Thymus (tissue), 11 donors: ENCODE data around the gene TANC1. TPM values are rescaled to one million over a fixed set of nuclear protein-coding genes. Genes with fewer than 3 reads are reported as not detected.

ENCODE experiments used
- DNase-seq, 9 donors: peaks; one replicate each; pipeline ENCODE4 v3.0.0-alpha.2; 2013; ENCODE audit warnings: low spot score in 9 of 9, low read depth in 6 of 9, missing footprints in 1 of 9
- H3K27ac ChIP-seq, 2 donors: one replicate each; pipeline ENCODE4 v1.5.1; 2013; ENCODE audit warnings: control low read depth in 1 of 2, low read depth in 1 of 2, low read length in 1 of 2, mild to moderate bottlenecking in 1 of 2, moderate library complexity in 1 of 2
- H3K27me3 ChIP-seq, 2 donors: one replicate each; pipeline ENCODE4 v1.5.1; 2013; ENCODE audit warnings: low read length in 1 of 2; ENCODE audit not compliant: control insufficient read depth in 2 of 2, insufficient read depth in 1 of 2
- H3K36me3 ChIP-seq, 2 donors: one replicate each; pipeline ENCODE4 v1.5.1; 2013; ENCODE audit warnings: low read length in 1 of 2, mild to moderate bottlenecking in 1 of 2, moderate library complexity in 1 of 2; ENCODE audit not compliant: control insufficient read depth in 2 of 2, insufficient read depth in 2 of 2
- H3K4me1 ChIP-seq, 2 donors: one replicate each; pipeline ENCODE4 v1.5.1; 2013; ENCODE audit warnings: low read length in 2 of 2; ENCODE audit not compliant: control insufficient read depth in 2 of 2, insufficient read depth in 2 of 2
- H3K4me3 ChIP-seq, 2 donors: one replicate each; pipeline ENCODE4 v1.5.1; 2013; ENCODE audit warnings: low read length in 2 of 2, control low read depth in 1 of 2, mild to moderate bottlenecking in 1 of 2
- H3K9me3 ChIP-seq, 2 donors: one replicate each; pipeline ENCODE4 v1.5.1; 2013; ENCODE audit warnings: low read length in 1 of 2, mild to moderate bottlenecking in 1 of 2; ENCODE audit not compliant: control insufficient read depth in 2 of 2, insufficient read depth in 1 of 2
- WGBS: extraction: QIAGEN DNeasy Blood & Tissue Kit; methylation state at CpG from one replicate; pipeline ENCODE4 v1.1.7; 2013; 5-methylcytosine and 5-hydroxymethylcytosine counted together
- polyA plus RNA-seq: library from polyadenylated mRNA; stranded (reverse); fragments of 200-250 nt; gene quantifications from one replicate; pipeline ENCODE4 v1.2.3, GENCODE V29; 2013
- total RNA-seq: library from RNA; stranded (reverse); fragments of 120-200 nt; gene quantifications from one replicate; pipeline ENCODE4 v1.2.4, GENCODE V29; 2013
- donor health status: healthy.

The TANC1 gene
- total and polyA plus RNA-seq, 2 donors: 3.5 to 13.0 TPM

- 96% methylated on average over 3 of the region's 3 CpGs for WGBS
- Histone ChIP-seq H3K27me3 (no peaks in the 10 kb centered on the region), H3K27ac (no peak overlapping the region), H3K9me3 (peaks cover 0 to 5% of the 10 kb centered on the region in 2 donors), H3K36me3 (no peaks in the 10 kb centered on the region), H3K4me1 (peaks cover 7 to 12% of the 10 kb centered on the region in 2 donors), H3K4me3 (no peak overlapping the region)
- DNase-seq: no peak
Observed at GRCh38 chr2:159098361-159098760, 129.9 kb downstream of the TANC1 start.

GRCh38 chr2:159098921-159099411 lies 130.5 kb downstream of the TANC1 start:
- WGBS: 83% methylated on average over 3 of the region's 3 CpGs
- H3K27ac ChIP-seq: no peak overlapping the region

GRCh38 chr2:159101755-159102489 lies 133.5 kb downstream of the TANC1 start:
- Histone ChIP-seq H3K27me3 (no peaks in the 10 kb centered on the region), H3K36me3 (no peaks in the 10 kb centered on the region), H3K4me1 (no peaks in the 10 kb centered on the region), H3K9me3 (no peaks in the 10 kb centered on the region), H3K4me3 (no peak overlapping the region), H3K27ac (no peak overlapping the region)
- 97% methylated on average over 7 of the region's 8 CpGs for WGBS
- DNase-seq: no peak

More at GRCh38 chr2:159098921-159099411, 130.5 kb downstream of the TANC1 start:
- Histone ChIP-seq H3K9me3 (peaks cover 0 to 5% of the 10 kb centered on the region in 2 donors), H3K27me3 (no peaks in the 10 kb centered on the region), H3K4me3 (no peak overlapping the region), H3K4me1 (peaks cover 3 to 7% of the 10 kb centered on the region in 2 donors), H3K36me3 (no peaks in the 10 kb centered on the region)
- DNase-seq: no peak

- H3K9me3 ChIP-seq: no peaks in the 10 kb centered on the region
- no peak overlapping the region for H3K4me3 ChIP-seq
- no peaks in the 10 kb centered on the region for H3K36me3 ChIP-seq
- no peaks in the 10 kb centered on the region for H3K4me1 ChIP-seq
- WGBS: no CpG with 5 or more reads among the region's 5 CpGs
- no peak for DNase-seq
- H3K27me3 ChIP-seq: no peaks in the 10 kb centered on the region
- H3K27ac ChIP-seq: no peak overlapping the region
Observed at GRCh38 chr2:159103411-159103810, 135.0 kb downstream of the TANC1 start.

GRCh38 chr2:159106109-159106508 lies 137.7 kb downstream of the TANC1 start:
- Histone ChIP-seq H3K27me3 (no peaks in the 10 kb centered on the region), H3K36me3 (no peaks in the 10 kb centered on the region), H3K9me3 (no peaks in the 10 kb centered on the region), H3K27ac (no peak overlapping the region), H3K4me3 (no peak overlapping the region), H3K4me1 (peaks cover 0 to 10% of the 10 kb centered on the region in 2 donors)
- WGBS: 92% methylated on average over 5 of the region's 5 CpGs
- no peak for DNase-seq

GRCh38 chr2:159108181-159108893 lies 139.9 kb downstream of the TANC1 start:
- 96% methylated on average over 12 of the region's 12 CpGs for WGBS
- H3K4me3 ChIP-seq: no peak overlapping the region
- no peaks in the 10 kb centered on the region for H3K36me3 ChIP-seq
- H3K27ac ChIP-seq: no peak overlapping the region
- no peak for DNase-seq
- no peaks in the 10 kb centered on the region for H3K9me3 ChIP-seq
- H3K4me1 ChIP-seq: peaks cover 0 to 23% of the 10 kb centered on the region in 2 donors
- H3K27me3 ChIP-seq: no peaks in the 10 kb centered on the region

- H3K4me3 ChIP-seq: no peak overlapping the region
- no peak overlapping the region for H3K27ac ChIP-seq
- 94% methylated on average over 3 of the region's 3 CpGs for WGBS
- H3K4me1 ChIP-seq: peaks cover 0 to 25% of the 10 kb centered on the region in 2 donors
- H3K36me3 ChIP-seq: no peaks in the 10 kb centered on the region
- no peaks in the 10 kb centered on the region for H3K9me3 ChIP-seq
- no peak for DNase-seq
- H3K27me3 ChIP-seq: no peaks in the 10 kb centered on the region
Observed at GRCh38 chr2:159109517-159109916, 141.1 kb downstream of the TANC1 start.

- Histone ChIP-seq H3K9me3 (no peaks in the 10 kb centered on the region), H3K4me1 (peaks cover 0 to 25% of the 10 kb centered on the region in 2 donors), H3K36me3 (no peaks in the 10 kb centered on the region), H3K27me3 (no peaks in the 10 kb centered on the region), H3K27ac (peak overlapping the region; percentile 42 to 73), H3K4me3 (no peak overlapping the region)
- no peak for DNase-seq
- 92% methylated on average over 2 of the region's 2 CpGs for WGBS
Observed at GRCh38 chr2:159110784-159111183, 142.3 kb downstream of the TANC1 start.

GRCh38 chr2:159111346-159111927 lies 143.0 kb downstream of the TANC1 start:
- WGBS: 96% methylated on average over 8 of the region's 8 CpGs
- Histone ChIP-seq H3K4me1 (peaks cover 0 to 25% of the 10 kb centered on the region in 2 donors), H3K36me3 (no peaks in the 10 kb centered on the region), H3K4me3 (no peak overlapping the region), H3K9me3 (no peaks in the 10 kb centered on the region), H3K27me3 (no peaks in the 10 kb centered on the region), H3K27ac (peak overlapping the region in 1 of 2 donors; percentile 73)
- DNase-seq: no peak
